ENCODE results near the gene SYPL2.

GRCh38 chr1:109476825-109477224 is 10.5 kb downstream of the SYPL2 start:
- TF ChIP-seq CTCF (IDR thresholded peaks at IDR 0.05) (no peak), EZH2phosphoT487 (IDR thresholded peaks at IDR 0.05) (no peak)

Measured in neural progenitor cell (in vitro differentiated cells).